ENCODE results near the gene LRPPRC.
"Not testable (repeated sequence)": the region's sequence is repeated elsewhere in the genome, so short reads cannot be mapped to it uniquely, and the experiment has no call there.

LRPPRC gene

DNA sequence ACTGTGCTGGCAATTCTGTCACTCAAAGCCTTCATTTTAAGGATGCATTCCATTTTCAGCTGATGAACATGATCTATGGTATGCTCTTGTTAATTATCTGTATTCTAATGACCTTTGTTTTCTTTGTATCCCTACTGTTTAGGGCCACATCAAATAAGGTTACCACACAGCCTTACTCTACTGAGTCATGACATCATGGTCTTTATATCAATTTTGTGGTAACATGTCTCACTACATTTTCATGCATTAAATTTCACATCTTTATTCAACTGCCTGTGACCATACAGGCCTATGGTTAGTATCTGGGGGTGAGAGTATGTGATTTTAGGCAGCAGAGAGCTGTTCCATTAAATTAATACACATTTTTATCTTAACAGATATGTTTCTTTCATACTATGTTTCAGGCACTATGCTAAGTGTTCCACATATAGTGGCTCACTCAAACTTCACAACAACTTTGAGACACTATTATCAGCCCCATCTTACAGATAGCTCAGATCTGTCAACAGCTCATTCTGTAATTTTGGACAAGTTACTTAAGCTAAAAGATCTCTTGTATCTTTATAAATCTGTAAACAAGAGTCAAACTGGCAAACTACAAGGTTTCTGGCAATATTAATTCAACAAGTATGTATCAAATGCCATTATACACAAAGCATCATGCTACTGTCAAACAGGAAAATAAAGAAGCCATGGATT, 18.0 kb downstream of the LRPPRC start:
- DNase-seq: no peak

DNA sequence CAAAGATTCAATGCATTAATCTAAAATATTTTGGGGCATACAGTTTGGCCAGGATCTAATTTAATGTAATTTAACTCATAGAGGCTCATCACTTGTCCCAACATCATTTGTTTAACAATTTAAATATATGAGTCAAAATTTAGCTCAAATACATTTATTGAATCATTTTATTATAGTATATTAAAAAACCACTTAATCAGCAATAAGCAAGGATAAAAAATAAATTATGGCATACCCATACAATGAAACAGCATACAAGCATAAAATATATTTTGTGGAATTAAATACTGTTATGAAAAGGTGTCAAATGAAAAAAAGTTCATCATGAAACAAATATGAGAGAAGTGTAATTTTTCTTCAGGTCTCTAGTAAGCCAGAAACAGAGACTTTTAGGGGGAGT, 34.9 kb downstream of the LRPPRC start:
- no peak for DNase-seq

GRCh38 chr2:43958397-43959275, 37.2 kb downstream of the LRPPRC start:
- DNase-seq: no peak

- DNase-seq: no peak
These were observed 45.3 kb downstream of the LRPPRC start for GRCh38 chr2:43950383-43951008.

DNA sequence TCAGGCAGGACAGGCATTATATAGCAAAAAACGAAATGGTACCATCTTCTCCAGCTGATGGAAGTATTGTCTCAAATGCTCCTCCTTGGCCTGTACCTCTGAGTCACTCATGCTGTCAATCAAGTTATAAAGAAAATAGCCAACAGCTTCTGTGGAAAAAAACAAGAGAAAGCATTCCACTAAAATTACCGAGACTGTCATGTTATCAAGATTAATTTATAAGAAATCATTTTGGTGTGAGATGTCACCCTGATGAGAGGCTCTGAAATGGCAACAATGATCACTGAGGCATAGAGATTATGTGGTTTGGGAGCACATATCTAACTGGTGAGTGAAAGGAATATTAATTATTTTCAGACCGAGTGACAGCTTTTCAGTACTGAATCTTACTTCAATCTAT, 47.4 kb downstream of the LRPPRC start:
- no peak for DNase-seq

DNA sequence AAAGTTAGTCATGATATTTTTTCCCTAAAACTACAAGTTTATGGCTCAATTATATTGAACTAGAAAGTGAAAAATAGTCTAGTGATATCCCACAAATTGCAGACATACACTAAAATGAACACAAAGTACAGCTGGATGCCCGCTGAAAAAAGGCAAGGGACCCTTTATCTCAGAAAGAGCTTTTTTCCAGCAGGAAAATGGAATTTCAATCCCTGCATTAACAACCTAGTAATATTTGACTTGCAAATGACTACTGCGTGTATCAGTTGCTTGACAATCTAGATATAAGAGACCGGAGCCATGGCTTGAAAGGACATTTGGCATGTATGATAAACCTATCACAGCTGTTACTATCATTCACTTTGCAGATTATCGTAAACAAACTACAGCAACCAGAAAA, 49.1 kb downstream of the LRPPRC start:
- DNase-seq: no peak

DNA sequence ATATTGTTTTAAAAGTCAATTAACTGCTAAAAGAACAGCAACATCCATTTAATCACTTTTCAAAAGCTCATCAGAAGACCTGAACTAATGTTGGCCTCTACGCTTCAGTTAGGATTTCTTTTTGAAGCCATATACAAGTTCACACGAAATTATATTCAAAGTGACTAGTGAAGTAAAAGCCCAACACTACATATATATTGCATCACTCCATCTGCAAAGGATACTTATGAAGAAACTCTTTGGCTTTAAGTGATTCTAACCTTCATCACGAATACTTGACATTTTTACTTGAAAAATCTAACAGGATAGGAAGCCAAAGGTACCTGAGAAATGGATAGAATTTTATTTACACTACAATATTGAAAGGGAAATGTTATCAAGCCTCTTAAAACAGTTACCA, 50.4 kb downstream of the LRPPRC start:
- no peak for DNase-seq

DNA sequence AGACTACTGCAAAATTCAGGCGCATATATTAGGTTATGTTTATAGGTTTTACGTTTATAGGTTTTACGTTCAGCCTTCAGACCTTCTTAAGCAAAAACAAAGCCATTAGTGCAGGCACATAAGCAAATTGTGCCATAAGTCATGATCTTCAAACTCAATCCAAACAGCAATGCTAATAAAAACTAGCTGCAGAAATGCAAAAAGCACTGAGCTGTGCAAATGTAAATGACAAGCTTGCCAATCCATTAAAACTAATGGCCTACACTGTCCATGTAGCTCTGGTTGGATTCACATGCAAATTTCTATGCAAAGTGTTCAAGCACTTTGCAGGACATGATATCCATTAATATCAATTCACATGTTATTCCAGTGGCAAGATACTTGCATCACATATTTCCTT, 50.9 kb downstream of the LRPPRC start:
- no peak for DNase-seq

GRCh38 chr2:43943809-43944452, 51.9 kb downstream of the LRPPRC start:
- no peak for DNase-seq

DNA sequence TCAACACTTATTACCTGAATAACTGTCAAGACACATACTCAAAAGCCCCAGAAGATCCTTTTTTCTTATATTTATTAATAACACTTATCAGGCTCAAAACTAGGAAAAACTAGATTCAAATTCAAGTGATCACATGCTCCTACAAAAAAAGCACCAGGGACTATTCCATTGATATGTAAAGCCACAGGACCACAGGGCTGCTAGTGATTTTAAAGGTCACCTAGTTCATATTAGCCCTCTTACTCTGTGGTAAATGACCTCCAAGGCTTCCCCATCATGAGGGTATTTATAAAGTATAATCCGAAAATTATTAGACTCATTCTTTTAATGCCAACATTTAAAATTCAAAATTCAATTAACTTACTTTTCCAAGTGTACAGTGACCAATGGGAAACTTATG, 52.5 kb downstream of the LRPPRC start:
- no peak for DNase-seq

DNA sequence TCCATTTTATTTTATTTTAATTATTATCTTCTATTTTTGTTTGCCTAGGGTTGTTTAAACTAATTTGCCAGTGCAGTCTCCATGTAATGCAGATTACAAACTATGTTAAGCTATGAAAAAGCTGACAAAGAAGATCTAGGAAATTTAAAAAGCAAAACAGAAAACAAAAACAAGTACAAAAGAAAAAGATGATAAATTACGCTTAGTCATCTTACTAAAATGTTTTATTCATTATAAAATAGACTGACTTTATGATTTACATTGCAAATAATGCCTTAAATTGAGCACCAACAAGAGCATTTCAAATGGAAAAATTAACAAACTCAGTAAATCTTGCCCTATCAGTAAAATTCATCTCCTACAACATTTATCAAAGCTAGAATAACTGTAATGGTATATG, 52.9 kb downstream of the LRPPRC start:
- no peak for DNase-seq

DNA sequence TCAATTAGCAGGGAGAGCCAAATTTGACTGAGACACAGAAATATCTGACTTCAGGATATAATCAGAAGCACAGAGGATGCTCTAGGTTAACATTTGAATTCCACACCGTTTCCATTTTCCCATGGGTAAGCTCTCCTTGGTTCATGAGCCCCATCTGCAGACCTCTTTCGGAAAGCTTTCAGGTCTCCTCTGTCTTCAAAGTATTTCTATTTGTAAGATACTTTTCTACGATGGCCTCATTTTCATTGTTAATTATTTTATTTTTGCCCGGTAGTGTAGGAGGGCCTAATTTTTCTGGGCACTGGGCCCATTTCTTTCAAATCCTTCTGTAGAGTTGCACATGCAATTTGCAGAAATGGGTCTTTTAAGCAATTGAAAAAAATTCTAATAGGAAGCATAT, 53.8 kb downstream of the LRPPRC start:
- no peak for DNase-seq

GRCh38 chr2:43941359-43941758, 54.4 kb downstream of the LRPPRC start:
- no peak for DNase-seq

GRCh38 chr2:43939695-43940256, 56.0 kb downstream of the LRPPRC start:
- no peak for DNase-seq

GRCh38 chr2:43937269-43937820, 58.4 kb downstream of the LRPPRC start:
- no peak for DNase-seq

DNA sequence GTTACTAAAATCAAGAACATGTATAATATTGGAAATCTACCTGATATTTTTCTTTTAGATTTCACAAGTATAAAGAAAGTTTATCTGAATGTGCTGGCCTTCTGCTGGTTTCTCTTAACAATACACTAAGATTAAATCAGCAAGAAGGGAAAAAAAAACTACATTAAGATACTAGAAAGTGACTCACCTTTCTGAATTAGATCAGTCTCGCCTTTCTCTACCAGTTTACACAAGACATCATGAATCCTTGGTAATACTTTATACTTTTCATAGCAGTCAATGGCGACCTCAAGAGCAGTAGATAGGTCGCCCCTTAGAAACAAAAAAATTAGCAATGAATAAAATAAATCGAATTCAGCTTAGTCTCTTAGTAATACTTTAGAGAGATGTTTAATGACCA, 61.2 kb downstream of the LRPPRC start:
- DNase-seq: no peak

- no peak for DNase-seq
These were observed 64.5 kb downstream of the LRPPRC start for GRCh38 chr2:43931293-43931692.

- DNase-seq: no peak
These were observed 68.3 kb downstream of the LRPPRC start for GRCh38 chr2:43927442-43927841.

DNA sequence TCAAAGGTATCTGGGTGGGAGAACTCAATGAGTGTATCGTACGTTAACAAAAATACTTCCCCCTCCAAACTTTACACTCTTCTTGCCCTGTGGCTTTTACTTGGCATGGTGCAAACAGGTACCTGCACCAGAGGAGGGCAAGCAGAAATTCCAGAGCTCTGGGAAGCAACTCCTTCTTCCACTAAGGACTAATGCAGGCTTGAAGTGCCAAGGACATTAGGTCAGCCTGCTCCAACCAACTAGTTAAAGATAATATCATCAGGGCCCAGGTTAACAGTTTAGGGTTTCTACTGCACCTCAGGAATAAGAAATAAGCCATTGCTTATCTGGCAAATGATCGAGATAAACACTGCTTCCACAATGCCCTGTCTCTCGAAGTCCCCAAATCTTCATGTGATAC, 70.4 kb downstream of the LRPPRC start:
- no peak for DNase-seq

- DNase-seq: no peak
These were observed 71.3 kb downstream of the LRPPRC start for GRCh38 chr2:43924463-43924862.

DNA sequence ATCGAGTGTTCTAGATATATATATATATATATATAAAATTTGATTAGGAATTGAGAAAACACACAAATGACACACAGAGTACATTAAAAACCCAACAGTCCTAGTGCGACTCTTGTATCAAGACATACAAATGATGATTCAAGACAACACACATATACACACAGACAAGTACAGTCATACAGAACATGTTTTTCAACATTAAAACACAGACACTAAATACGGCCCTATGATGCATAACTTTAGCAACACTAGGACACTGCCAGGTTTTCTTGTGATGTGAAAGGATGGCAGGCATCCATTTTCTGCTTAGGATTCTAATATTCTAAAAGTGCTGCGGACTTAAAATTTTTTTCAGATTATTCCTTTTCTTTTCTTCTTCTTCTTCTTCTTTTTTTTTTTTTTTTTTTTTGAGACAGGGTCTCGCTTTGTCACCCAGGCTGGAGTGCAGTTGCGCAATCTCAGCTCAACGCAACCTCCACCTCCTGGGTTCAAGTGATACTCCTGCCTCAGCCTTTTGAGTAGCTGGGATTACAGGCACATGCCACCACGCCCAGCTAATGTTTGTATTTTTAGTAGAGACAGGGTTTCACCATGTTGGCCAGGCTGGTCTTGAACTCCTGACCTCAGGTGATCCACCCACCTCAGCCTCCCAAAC, 84.5 kb downstream of the LRPPRC start:
- DNase-seq: not testable (repeated sequence)

GRCh38 chr2:43906448-43907109, 89.2 kb downstream of the LRPPRC start:
- no peak for DNase-seq
